Inflammatory macrophage treated with lipopolysaccharide for 4 hours (primary cell): ENCODE measurements around the gene ADCY3.
A peak's percentile ranks its signal among the peaks of the same experiment; 100 is the strongest.

Experiments used
- DNase-seq: peaks from one replicate; pipeline ENCODE4 v3.0.0-alpha.2; 2020

ADCY3 gene

GRCh38 chr2:24827321-24828237 is 92.5 kb downstream of the ADCY3 start:
- DNase-seq: peak; percentile 65

- no peak for DNase-seq
Observed at GRCh38 chr2:24826773-24827145, 93.3 kb downstream of the ADCY3 start.

- no peak for DNase-seq
Observed at GRCh38 chr2:24825883-24826772, 93.9 kb downstream of the ADCY3 start.

- DNase-seq: peak; percentile 23
Observed at GRCh38 chr2:24824966-24825882, 94.8 kb downstream of the ADCY3 start.

GRCh38 chr2:24824071-24824588 is 95.9 kb downstream of the ADCY3 start:
- DNase-seq: no peak

- DNase-seq: no peak
Observed at GRCh38 chr2:24822049-24822706, 97.9 kb downstream of the ADCY3 start.

- no peak for DNase-seq
Observed at GRCh38 chr2:24821433-24821891, 98.6 kb downstream of the ADCY3 start.

GRCh38 chr2:24820598-24821432 is 99.2 kb downstream of the ADCY3 start:
- DNase-seq: no peak

GRCh38 chr2:24820175-24820513 is 99.9 kb downstream of the ADCY3 start:
- DNase-seq: no peak

- DNase-seq: no peak
Observed at GRCh38 chr2:24819442-24820174, 100.4 kb downstream of the ADCY3 start.

GRCh38 chr2:24818721-24819167 is 101.3 kb downstream of the ADCY3 start:
- no peak for DNase-seq

- no peak for DNase-seq
Observed at GRCh38 chr2:24816884-24817283, 103.2 kb downstream of the ADCY3 start.

GRCh38 chr2:24816404-24816803 is 103.6 kb downstream of the ADCY3 start:
- DNase-seq: no peak

- no peak for DNase-seq
Observed at GRCh38 chr2:24815171-24815570, 104.9 kb downstream of the ADCY3 start.

GRCh38 chr2:24814516-24814915 is 105.5 kb downstream of the ADCY3 start:
- DNase-seq: no peak

- DNase-seq: no peak
Observed at GRCh38 chr2:24813691-24814137, 106.3 kb downstream of the ADCY3 start.

- no peak for DNase-seq
Observed at GRCh38 chr2:24809316-24810007, 110.6 kb downstream of the ADCY3 start.

GRCh38 chr2:24806661-24807036 is 113.4 kb downstream of the ADCY3 start:
- DNase-seq: peak; percentile 13
